NCI-H1092 treated with DMSO at 0.1 percent for 48 hours (cell line): ENCODE results near the gene FAM161A.

Experiments used
- DNase-seq: peaks from one replicate; lab custom pipeline; 2025; lab: John Stamatoyannopoulos, UW

The FAM161A gene

GRCh38 chr2:61784643-61785042 lies 69.2 kb downstream of the FAM161A start:
- DNase-seq, result no peak

- DNase-seq, result no peak
Observed at GRCh38 chr2:61775956-61776570, 77.8 kb downstream of the FAM161A start.
